Fibroblast of skin of back (primary cell): ENCODE results near the gene ARHGEF12.
A peak's percentile ranks its signal among the peaks of the same experiment; 100 is the strongest.

Source experiments
- DNase-seq: peaks from one replicate; pipeline ENCODE4 v3.0.0-alpha.2; 2013

Gene ARHGEF12

GRCh38 chr11:120431633-120432032 lies 95.4 kb downstream of the ARHGEF12 start:
- peak; percentile 71 for DNase-seq

GRCh38 chr11:120432056-120433018 lies 96.1 kb downstream of the ARHGEF12 start:
- DNase-seq: peak; percentile 99

- DNase-seq: no peak
These were observed 105.4 kb downstream of the ARHGEF12 start for GRCh38 chr11:120441592-120441991.

GRCh38 chr11:120442031-120442430 lies 105.8 kb downstream of the ARHGEF12 start:
- DNase-seq: no peak

- DNase-seq: no peak
These were observed 110.6 kb downstream of the ARHGEF12 start for GRCh38 chr11:120446802-120447201.

- no peak for DNase-seq
These were observed 112.0 kb downstream of the ARHGEF12 start for GRCh38 chr11:120448240-120448639.

GRCh38 chr11:120455487-120455886 lies 119.3 kb downstream of the ARHGEF12 start:
- no peak for DNase-seq

- no peak for DNase-seq
These were observed 121.8 kb downstream of the ARHGEF12 start for GRCh38 chr11:120457996-120458395.

- no peak for DNase-seq
These were observed 126.6 kb downstream of the ARHGEF12 start for GRCh38 chr11:120462825-120463224.

GRCh38 chr11:120465921-120466534 lies 129.8 kb downstream of the ARHGEF12 start:
- DNase-seq: no peak

- peak; percentile 7 for DNase-seq
These were observed 131.4 kb downstream of the ARHGEF12 start for GRCh38 chr11:120467627-120468026.

- DNase-seq: peak; percentile 89
These were observed 134.9 kb downstream of the ARHGEF12 start for GRCh38 chr11:120471131-120471530.

GRCh38 chr11:120471994-120472393 lies 135.8 kb downstream of the ARHGEF12 start:
- DNase-seq: no peak

- no peak for DNase-seq
These were observed 137.3 kb downstream of the ARHGEF12 start for GRCh38 chr11:120473503-120473902.

- peak; percentile 55 for DNase-seq
These were observed 145.9 kb downstream of the ARHGEF12 start for GRCh38 chr11:120482149-120482548.

GRCh38 chr11:120484722-120485121 lies 148.5 kb downstream of the ARHGEF12 start:
- no peak for DNase-seq

- no peak for DNase-seq
These were observed 149.9 kb downstream of the ARHGEF12 start for GRCh38 chr11:120486138-120486537.

- no peak for DNase-seq
These were observed 153.6 kb downstream of the ARHGEF12 start for GRCh38 chr11:120489799-120490198.

- DNase-seq: no peak
These were observed 156.3 kb downstream of the ARHGEF12 start for GRCh38 chr11:120492486-120492885.

GRCh38 chr11:120494595-120494994 lies 158.4 kb downstream of the ARHGEF12 start:
- no peak for DNase-seq

- no peak for DNase-seq
These were observed 162.9 kb downstream of the ARHGEF12 start for GRCh38 chr11:120499088-120499487.

GRCh38 chr11:120499859-120500258 lies 163.6 kb downstream of the ARHGEF12 start:
- no peak for DNase-seq

GRCh38 chr11:120500414-120501071 lies 164.3 kb downstream of the ARHGEF12 start:
- no peak for DNase-seq
